ENCODE results near the gene FBXL12. TPM values are rescaled to one million over a fixed set of nuclear protein-coding genes. Genes with fewer than 3 reads are reported as not detected.

FBXL12 gene
- total RNA-seq, 1 donor: 21.6 TPM

GRCh38 chr19:9858766-9859165 is 39.9 kb upstream of the FBXL12 start:
- H3K4me3 ChIP-seq (ENCODE audit: low read depth, low read length): no peak overlapping the region
- TF ChIP-seq CTCF (IDR thresholded peaks at IDR 0.05; ENCODE audit: insufficient read depth, low read depth, low read length): no peak
- no peak for DNase-seq (ENCODE audit: low read depth)

- DNase-seq (ENCODE audit: low read depth): no peak
- no peak overlapping the region for H3K4me3 ChIP-seq (ENCODE audit: low read depth, low read length)
- no peak for TF ChIP-seq CTCF (IDR thresholded peaks at IDR 0.05; ENCODE audit: insufficient read depth, low read depth, low read length)
Observed at GRCh38 chr19:9857920-9858746, 39.3 kb upstream of the FBXL12 start.

- DNase-seq (ENCODE audit: low read depth): no peak
- TF ChIP-seq CTCF (IDR thresholded peaks at IDR 0.05; ENCODE audit: insufficient read depth, low read depth, low read length): no peak
- H3K4me3 ChIP-seq (ENCODE audit: low read depth, low read length): no peak overlapping the region
Observed at GRCh38 chr19:9857076-9857721, 38.3 kb upstream of the FBXL12 start.

- H3K4me3 ChIP-seq (ENCODE audit: low read depth, low read length): no peak overlapping the region
- DNase-seq (ENCODE audit: low read depth): no peak
- no peak for TF ChIP-seq CTCF (IDR thresholded peaks at IDR 0.05; ENCODE audit: insufficient read depth, low read depth, low read length)
Observed at GRCh38 chr19:9856609-9857008, 37.7 kb upstream of the FBXL12 start.

GRCh38 chr19:9854282-9854846 is 35.5 kb upstream of the FBXL12 start:
- H3K4me3 ChIP-seq (ENCODE audit: low read depth, low read length): no peak overlapping the region
- no peak for TF ChIP-seq CTCF (IDR thresholded peaks at IDR 0.05; ENCODE audit: insufficient read depth, low read depth, low read length)
- no peak for DNase-seq (ENCODE audit: low read depth)

- H3K4me3 ChIP-seq (ENCODE audit: low read depth, low read length): no peak overlapping the region
- no peak for TF ChIP-seq CTCF (IDR thresholded peaks at IDR 0.05; ENCODE audit: insufficient read depth, low read depth, low read length)
- no peak for DNase-seq (ENCODE audit: low read depth)
Observed at GRCh38 chr19:9850235-9850959, 31.5 kb upstream of the FBXL12 start.
